Neural cell (in vitro differentiated cells): ENCODE measurements around the gene PTPRN2. TPM values are rescaled to one million over a fixed set of nuclear protein-coding genes. Genes with fewer than 3 reads are reported as not detected.
"Not testable (repeated sequence)": the region's sequence is repeated elsewhere in the genome, so short reads cannot be mapped to it uniquely, and the experiment has no call there.

Experiments
- H2AFZ ChIP-seq: fragments of 200-600, 300-800 bp; sonication (generic), shearing (Covaris generic); 2 replicates; pipeline ENCODE4 v1.6.0; 2014; ENCODE audit warnings: low read depth, mild to moderate bottlenecking, antibody characterized with exemption, low read length, moderate library complexity
- H3F3A ChIP-seq: fragments of 200-600 bp; shearing (Covaris generic); 2 replicates; pipeline ENCODE4 v1.6.1; 2016; ENCODE audit warnings: mild to moderate bottlenecking, moderate library complexity, mixed read lengths, antibody characterized with exemption, low read length; ENCODE audit not compliant: insufficient read depth, poor library complexity, severe bottlenecking
- H3K27ac ChIP-seq: fragments of 200-600, 300-800 bp; sonication (generic), shearing (Covaris generic); 2 replicates; pipeline ENCODE4 v1.5.1; 2014; ENCODE audit warnings: mild to moderate bottlenecking, low read length, moderate library complexity
- H3K27me3 ChIP-seq: fragments of 300-800, 200-600 bp; sonication (generic), shearing (Covaris generic); 2 replicates; pipeline ENCODE4 v1.6.0; 2014; ENCODE audit warnings: mild to moderate bottlenecking, low read depth, low read length, moderate library complexity; ENCODE audit not compliant: insufficient read depth
- H3K36me3 ChIP-seq: fragments of 300-800, 200-600 bp; sonication (generic), shearing (Covaris generic); 2 replicates; pipeline ENCODE4 v1.5.1; 2014; ENCODE audit warnings: mild to moderate bottlenecking, antibody characterized with exemption, low read length, moderate library complexity; ENCODE audit not compliant: insufficient read depth
- H3K4me2 ChIP-seq: fragments of 300-800, 200-600 bp; sonication (generic), shearing (Covaris generic); 2 replicates; pipeline ENCODE4 v1.6.0; 2014; ENCODE audit warnings: mild to moderate bottlenecking, low read length
- H3K4me3 ChIP-seq: fragments of 300-800, 200-600 bp; sonication (generic), shearing (Covaris generic); 2 replicates; pipeline ENCODE4 v1.5.1; 2014; ENCODE audit warnings: mild to moderate bottlenecking, low read length, moderate library complexity
- H3K79me2 ChIP-seq: fragments of 200-600 bp; shearing (Covaris generic); replicated peaks from 2 replicates; pipeline ENCODE4 v1.6.0; 2014; ENCODE audit warnings: mild to moderate bottlenecking, low read length, moderate library complexity; ENCODE audit not compliant: insufficient read depth
- H3K9ac ChIP-seq: fragments of 300-800, 200-600 bp; sonication (generic), shearing (Covaris generic); 2 replicates; pipeline ENCODE4 v1.6.1; 2016; ENCODE audit warnings: mild to moderate bottlenecking, low read length, mixed read lengths
- H3K9me2 ChIP-seq: fragments of 200-600 bp; shearing (Covaris generic); 2 replicates; pipeline ENCODE4 v1.6.1; 2016; ENCODE audit warnings: mild to moderate bottlenecking, low read length, mixed read lengths; ENCODE audit not compliant: insufficient read depth
- H3K9me3 ChIP-seq: fragments of 200-600, 300-800 bp; sonication (generic), shearing (Covaris generic); 2 replicates; pipeline ENCODE4 v1.6.1; 2016; ENCODE audit warnings: mild to moderate bottlenecking, mixed run types, low read length, moderate library complexity, mixed read lengths
- H4K20me1 ChIP-seq: fragments of 200-600 bp; shearing (Covaris generic); 2 replicates; pipeline ENCODE4 v1.6.1; 2016; ENCODE audit warnings: mild to moderate bottlenecking, mixed run types; ENCODE audit not compliant: insufficient read depth
- EP300 ChIP-seq: fragments of 450-650 bp; conservative IDR thresholded peaks from 2 replicates; pipeline ENCODE4 v1.6.1; 2014; ENCODE audit warnings: antibody characterized with exemption, mild to moderate bottlenecking, moderate library complexity; ENCODE audit not compliant: poor library complexity, severe bottlenecking
- EZH2 ChIP-seq: fragments of 200-600, 300-800 bp; shearing (Covaris generic), sonication (generic); IDR thresholded peaks from 2 replicates; pipeline ENCODE4 v1.6.1; 2014; ENCODE audit warnings: antibody characterized with exemption, low read length, borderline replicate concordance, mild to moderate bottlenecking; ENCODE audit not compliant: insufficient read depth, poor library complexity, severe bottlenecking
- MXI1 ChIP-seq: fragments of 450-650 bp; conservative IDR thresholded peaks from 2 replicates; pipeline ENCODE4 v1.6.1; 2014; ENCODE audit warnings: antibody characterized with exemption, mild to moderate bottlenecking; ENCODE audit not compliant: poor library complexity, severe bottlenecking
- POLR2AphosphoS5 ChIP-seq: IDR thresholded peaks from 2 replicates; pipeline ENCODE4 v1.6.1; 2012
- RAD21 ChIP-seq: fragments of 450-650 bp; conservative IDR thresholded peaks from 2 replicates; pipeline ENCODE4 v1.6.1; 2014; ENCODE audit warnings: antibody characterized with exemption, mild to moderate bottlenecking, moderate library complexity
- SMC3 ChIP-seq: fragments of 450-650 bp; conservative IDR thresholded peaks from 2 replicates; pipeline ENCODE4 v1.6.1; 2014; ENCODE audit warnings: antibody characterized with exemption, mild to moderate bottlenecking, moderate library complexity; ENCODE audit not compliant: poor library complexity
- TAF1 ChIP-seq: IDR thresholded peaks from 2 replicates; pipeline ENCODE4 v1.6.1; 2012; ENCODE audit warnings: low read depth
- polyA plus RNA-seq: library from polyadenylated mRNA; depleted of rRNA; stranded (reverse); fragments of >200 nt; gene quantifications from 2 replicates; pipeline ENCODE4 v1.2.3, GENCODE V29; 2014
- TF ChIP-seq, protein P1 (sequence below): fragments of 450-650 bp; IDR thresholded peaks from 2 replicates; pipeline ENCODE4 v1.5.1; 2014; ENCODE audit warnings: antibody characterized with exemption, mild to moderate bottlenecking, moderate library complexity; ENCODE audit not compliant: poor library complexity, severe bottlenecking
- TF ChIP-seq, protein P2 (sequence below): IDR thresholded peaks from 2 replicates; pipeline ENCODE4 v1.6.1; 2012; ENCODE audit warnings: borderline replicate concordance

The PTPRN2 gene
- polyA plus RNA-seq, 1 donor from 2014 or later, result 31.0 TPM

DNA sequence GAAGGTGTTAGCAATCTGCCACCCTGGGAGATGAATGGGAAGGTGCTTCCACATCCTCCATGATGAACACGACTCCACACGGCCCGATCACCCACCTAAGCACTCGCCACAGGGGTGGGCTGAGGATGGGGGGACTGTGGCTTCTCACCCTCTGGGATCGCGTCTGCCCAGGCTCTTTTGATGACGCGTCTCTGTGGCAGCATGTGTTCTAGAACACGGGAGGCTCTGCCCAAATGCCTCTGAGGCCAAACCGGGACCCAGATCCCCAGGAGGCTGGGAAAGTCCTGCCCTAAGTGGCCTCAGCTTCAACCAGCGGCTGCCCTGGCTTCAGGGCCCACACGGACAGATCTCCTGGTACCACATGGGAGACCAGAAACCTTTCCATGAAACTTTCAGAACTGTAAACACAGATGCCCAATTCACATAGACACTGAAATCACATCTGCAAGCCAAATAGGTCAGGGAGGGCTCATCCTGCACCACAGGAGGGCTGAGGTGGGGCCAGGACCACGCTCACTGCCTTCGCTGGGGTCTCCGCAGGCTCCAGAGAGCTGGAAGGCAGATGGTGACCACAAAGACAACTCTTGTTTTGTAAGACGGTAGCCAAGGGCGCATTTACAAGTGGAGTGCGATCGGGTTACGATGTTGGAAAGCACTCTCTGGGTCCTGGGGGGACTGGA, 200.6 kb downstream of the PTPRN2 start:
- Histone ChIP-seq H3K9ac (no peak overlapping the region), H3K9me3 (peaks cover 5% of the 10 kb centered on the region), H2AFZ (no peak overlapping the region), H3K4me3 (no peak overlapping the region), H3K27me3 (no peaks in the 10 kb centered on the region), H3F3A (no peaks in the 10 kb centered on the region), H4K20me1 (no peaks in the 10 kb centered on the region), H3K27ac (no peak overlapping the region), H3K36me3 (no peaks in the 10 kb centered on the region), H3K4me2 (no peak overlapping the region), H3K79me2 (no peaks in the 10 kb centered on the region), H3K9me2 (no peaks in the 10 kb centered on the region)
- TF ChIP-seq EP300 (no peak), POLR2AphosphoS5 (no peak), EZH2 (no peak), TAF1 (no peak), MXI1 (no peak)
- TF ChIP-seq, protein P1, sequence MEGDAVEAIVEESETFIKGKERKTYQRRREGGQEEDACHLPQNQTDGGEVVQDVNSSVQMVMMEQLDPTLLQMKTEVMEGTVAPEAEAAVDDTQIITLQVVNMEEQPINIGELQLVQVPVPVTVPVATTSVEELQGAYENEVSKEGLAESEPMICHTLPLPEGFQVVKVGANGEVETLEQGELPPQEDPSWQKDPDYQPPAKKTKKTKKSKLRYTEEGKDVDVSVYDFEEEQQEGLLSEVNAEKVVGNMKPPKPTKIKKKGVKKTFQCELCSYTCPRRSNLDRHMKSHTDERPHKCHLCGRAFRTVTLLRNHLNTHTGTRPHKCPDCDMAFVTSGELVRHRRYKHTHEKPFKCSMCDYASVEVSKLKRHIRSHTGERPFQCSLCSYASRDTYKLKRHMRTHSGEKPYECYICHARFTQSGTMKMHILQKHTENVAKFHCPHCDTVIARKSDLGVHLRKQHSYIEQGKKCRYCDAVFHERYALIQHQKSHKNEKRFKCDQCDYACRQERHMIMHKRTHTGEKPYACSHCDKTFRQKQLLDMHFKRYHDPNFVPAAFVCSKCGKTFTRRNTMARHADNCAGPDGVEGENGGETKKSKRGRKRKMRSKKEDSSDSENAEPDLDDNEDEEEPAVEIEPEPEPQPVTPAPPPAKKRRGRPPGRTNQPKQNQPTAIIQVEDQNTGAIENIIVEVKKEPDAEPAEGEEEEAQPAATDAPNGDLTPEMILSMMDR, result no peak

DNA sequence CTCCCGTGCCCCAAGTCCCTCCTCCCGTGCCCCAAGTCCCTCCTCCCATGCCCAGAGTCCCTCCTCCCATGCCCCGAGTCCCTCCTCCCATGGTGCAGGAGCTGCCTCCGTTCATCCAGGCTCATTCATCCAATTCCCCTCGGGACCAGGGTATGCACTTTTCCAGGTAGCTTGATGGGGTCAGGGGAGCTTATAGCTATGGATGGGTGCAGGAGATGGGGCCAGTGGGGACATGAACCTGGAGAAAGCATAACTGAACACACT, 201.3 kb downstream of the PTPRN2 start:
- Histone ChIP-seq H3F3A (no peaks in the 10 kb centered on the region), H3K27me3 (no peaks in the 10 kb centered on the region), H3K9ac (no peak overlapping the region), H4K20me1 (no peaks in the 10 kb centered on the region), H3K4me3 (no peak overlapping the region), H3K9me3 (peaks cover 5% of the 10 kb centered on the region), H3K27ac (no peak overlapping the region), H3K9me2 (no peaks in the 10 kb centered on the region), H3K79me2 (no peaks in the 10 kb centered on the region), H2AFZ (no peak overlapping the region), H3K4me2 (no peak overlapping the region), H3K36me3 (no peaks in the 10 kb centered on the region)
- TF ChIP-seq SMC3, result no peak
- TF ChIP-seq EZH2, result no peak
- no peak for TF ChIP-seq TAF1
- TF ChIP-seq MXI1, result no peak
- no peak for TF ChIP-seq RAD21
- TF ChIP-seq POLR2AphosphoS5, result no peak
- TF ChIP-seq EP300, result no peak
- TF ChIP-seq, protein P2, sequence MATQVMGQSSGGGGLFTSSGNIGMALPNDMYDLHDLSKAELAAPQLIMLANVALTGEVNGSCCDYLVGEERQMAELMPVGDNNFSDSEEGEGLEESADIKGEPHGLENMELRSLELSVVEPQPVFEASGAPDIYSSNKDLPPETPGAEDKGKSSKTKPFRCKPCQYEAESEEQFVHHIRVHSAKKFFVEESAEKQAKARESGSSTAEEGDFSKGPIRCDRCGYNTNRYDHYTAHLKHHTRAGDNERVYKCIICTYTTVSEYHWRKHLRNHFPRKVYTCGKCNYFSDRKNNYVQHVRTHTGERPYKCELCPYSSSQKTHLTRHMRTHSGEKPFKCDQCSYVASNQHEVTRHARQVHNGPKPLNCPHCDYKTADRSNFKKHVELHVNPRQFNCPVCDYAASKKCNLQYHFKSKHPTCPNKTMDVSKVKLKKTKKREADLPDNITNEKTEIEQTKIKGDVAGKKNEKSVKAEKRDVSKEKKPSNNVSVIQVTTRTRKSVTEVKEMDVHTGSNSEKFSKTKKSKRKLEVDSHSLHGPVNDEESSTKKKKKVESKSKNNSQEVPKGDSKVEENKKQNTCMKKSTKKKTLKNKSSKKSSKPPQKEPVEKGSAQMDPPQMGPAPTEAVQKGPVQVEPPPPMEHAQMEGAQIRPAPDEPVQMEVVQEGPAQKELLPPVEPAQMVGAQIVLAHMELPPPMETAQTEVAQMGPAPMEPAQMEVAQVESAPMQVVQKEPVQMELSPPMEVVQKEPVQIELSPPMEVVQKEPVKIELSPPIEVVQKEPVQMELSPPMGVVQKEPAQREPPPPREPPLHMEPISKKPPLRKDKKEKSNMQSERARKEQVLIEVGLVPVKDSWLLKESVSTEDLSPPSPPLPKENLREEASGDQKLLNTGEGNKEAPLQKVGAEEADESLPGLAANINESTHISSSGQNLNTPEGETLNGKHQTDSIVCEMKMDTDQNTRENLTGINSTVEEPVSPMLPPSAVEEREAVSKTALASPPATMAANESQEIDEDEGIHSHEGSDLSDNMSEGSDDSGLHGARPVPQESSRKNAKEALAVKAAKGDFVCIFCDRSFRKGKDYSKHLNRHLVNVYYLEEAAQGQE, result no peak
- TF ChIP-seq, protein P1, result no peak

DNA sequence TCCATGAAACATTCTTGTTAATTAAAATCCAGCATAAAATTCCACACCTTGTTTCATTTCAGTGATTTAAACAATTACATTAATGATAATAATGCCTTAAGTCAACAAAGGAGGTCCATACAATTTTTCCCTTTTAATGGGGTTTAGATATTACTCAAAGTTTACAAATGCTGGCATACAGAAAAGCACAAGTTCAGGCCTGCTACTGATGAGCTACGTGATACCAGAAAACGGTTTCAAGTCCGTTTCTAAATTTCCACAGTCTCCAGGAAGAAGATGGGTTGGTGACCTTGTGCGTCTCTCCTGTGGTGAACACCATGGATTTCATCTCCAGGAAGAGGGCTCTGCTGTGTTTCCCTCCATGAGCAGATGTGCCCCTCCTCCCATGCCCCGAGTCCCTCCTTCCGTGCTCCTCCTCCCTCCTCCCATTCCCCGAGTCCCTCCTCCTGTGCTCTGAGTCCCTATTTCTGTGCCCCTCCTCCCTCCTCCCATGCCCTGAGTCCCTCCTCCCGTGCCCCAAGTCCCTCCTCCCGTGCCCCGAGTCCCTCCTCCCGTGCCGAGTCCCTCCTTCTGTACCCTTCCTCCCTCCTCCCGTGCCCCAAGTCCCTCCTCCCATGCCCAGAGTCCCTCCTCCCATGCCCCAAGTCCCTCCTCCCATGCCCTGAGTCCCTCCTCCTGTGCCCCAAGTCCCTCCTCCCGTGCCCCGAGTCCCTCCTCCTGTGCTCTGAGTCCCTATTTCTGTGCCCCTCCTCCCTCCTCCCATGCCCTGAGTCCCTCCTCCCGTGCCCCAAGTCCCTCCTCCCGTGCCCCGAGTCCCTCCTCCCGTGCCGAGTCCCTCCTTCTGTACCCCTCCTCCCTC, 201.9 kb downstream of the PTPRN2 start:
- not testable (repeated sequence) for H3K9ac ChIP-seq, H3K9me2 ChIP-seq, H3K4me2 ChIP-seq, H3K36me3 ChIP-seq, H2AFZ ChIP-seq, H3K27ac ChIP-seq, H3K4me3 ChIP-seq, H3F3A ChIP-seq, H3K79me2 ChIP-seq, H3K27me3 ChIP-seq, H3K9me3 ChIP-seq, H4K20me1 ChIP-seq
